ENCODE data around the gene PRR18.

PRR18 gene

DNA sequence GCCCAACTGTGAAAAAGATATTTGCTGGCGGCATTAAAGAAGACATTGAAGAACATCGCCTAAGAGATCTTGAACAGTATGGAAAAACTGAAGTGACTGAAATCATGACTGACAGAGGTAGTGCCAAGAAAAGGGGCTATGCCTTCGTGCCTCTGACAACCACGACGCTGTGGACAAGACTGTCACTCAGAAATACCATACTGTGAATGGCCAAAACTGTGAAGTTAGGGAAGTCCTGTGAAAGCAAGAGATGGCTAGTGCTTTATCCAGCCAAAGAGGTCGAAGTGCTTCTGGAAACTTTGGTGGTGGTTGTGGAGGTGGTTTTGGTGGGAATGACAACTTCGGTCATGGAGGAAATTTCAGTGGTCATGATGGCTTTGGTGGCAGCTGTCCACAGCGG, 26.7 kb upstream of the PRR18 start:
- no peak for DNase-seq (ENCODE audit: low read depth)
- TF ChIP-seq CTCF (IDR thresholded peaks at IDR 0.05; ENCODE audit: control insufficient read depth, extremely low read depth, insufficient read depth), result no peak
- H3K4me3 ChIP-seq (ENCODE audit: low read depth, low read length), result no peak overlapping the region

GRCh38 chr6:166333172-166333995, 25.2 kb upstream of the PRR18 start:
- DNase-seq (ENCODE audit: low read depth), result no peak
- TF ChIP-seq CTCF (IDR thresholded peaks at IDR 0.05; ENCODE audit: control insufficient read depth, extremely low read depth, insufficient read depth), result no peak
- H3K4me3 ChIP-seq (ENCODE audit: low read depth, low read length), result no peak overlapping the region

DNA sequence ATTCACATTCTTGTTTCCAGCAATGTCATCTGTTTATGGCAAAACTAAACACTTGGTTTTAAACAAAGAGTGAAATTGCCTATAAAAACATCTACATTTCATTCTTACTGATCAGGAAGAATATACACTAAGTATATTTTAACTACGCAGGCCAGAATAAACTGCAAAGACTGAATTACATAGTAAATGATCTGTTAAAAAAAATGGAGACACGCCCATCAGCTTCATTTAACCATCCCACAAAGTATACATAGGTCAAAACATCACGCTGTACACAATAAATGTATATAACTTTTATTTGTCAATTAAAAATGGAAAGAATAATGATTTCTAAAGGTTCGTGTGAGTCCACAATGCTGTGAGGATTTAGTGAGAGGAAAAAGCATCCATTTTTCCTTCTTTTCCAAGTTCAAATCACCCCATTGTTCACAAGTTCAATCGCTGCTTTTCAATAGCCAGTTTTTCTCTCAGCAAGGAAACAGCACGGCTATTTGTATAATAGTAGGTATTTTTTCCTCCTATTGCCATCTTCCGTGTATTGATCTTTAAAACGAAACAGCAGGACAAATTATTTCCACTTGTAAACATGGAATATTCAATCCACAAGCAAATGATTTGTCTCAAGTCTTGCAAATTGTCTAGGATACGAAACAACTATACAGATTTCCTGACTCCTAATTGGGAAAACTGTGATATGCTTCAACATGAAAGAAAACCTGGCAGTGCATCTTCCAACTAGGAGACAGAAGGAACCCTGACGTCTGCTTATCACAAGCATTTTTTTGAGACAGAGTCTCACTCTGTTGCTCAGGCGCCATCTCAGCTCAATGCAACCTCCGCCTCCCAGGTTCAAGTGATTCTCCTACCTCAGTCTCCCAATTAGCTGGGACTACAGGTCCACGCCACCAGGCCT, 23.6 kb upstream of the PRR18 start:
- DNase-seq (ENCODE audit: low read depth), result no peak
- H3K4me3 ChIP-seq (ENCODE audit: low read depth, low read length), result no peak overlapping the region
- no peak for TF ChIP-seq CTCF (IDR thresholded peaks at IDR 0.05; ENCODE audit: control insufficient read depth, extremely low read depth, insufficient read depth)

DNA sequence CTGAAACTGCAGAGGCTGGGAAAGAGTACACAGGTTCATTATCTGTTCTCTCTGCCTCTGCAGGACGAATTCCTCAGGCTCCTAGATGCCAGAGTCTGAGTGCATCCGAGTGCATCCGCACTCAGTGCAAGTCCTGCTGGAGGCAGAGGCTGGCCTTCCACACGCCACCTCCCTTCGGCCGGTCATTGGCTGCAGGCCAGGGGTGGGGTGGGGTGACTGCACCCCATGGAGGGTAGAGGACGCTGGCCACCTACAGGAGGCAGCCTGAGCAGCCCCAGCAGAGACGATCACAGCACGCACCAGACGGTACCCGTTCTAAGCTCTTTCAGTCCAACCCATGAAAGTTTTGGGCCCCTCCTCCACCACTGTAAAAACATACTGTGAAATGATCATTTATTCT, 22.4 kb upstream of the PRR18 start:
- TF ChIP-seq CTCF (IDR thresholded peaks at IDR 0.05; ENCODE audit: control insufficient read depth, extremely low read depth, insufficient read depth), result no peak
- DNase-seq (ENCODE audit: low read depth), result no peak
- no peak overlapping the region for H3K4me3 ChIP-seq (ENCODE audit: low read depth, low read length)

DNA sequence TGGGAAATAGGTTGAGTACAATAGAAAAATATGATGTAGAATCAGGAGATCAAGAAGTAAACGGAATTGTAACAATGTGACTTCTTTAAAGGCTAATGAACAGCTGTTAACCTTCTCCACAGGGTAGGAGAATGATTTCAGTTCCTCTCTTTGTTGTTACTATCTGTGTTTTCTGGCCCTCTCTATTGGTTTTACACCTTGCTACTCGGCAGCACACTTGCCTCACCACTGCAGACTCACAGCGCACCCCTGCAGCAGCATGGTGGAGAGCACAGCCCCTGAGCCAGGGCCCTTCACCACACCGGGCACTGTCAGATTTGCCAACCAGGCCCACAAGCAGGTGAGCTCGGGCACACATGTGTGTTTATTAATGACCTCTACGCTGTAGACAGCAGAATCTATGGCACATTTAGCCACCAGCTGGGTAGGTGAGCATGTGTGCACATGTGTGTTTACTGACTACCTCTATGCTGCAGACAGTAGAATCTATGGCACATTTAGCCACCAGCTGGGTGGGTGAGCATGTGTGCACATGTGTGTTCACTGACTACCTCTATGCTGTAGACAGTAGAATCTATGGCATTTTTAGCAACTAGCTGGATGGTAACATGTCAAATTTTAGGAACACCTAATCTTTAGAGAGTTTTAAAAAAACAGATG, 17.3 kb upstream of the PRR18 start:
- no peak for TF ChIP-seq CTCF (IDR thresholded peaks at IDR 0.05; ENCODE audit: control insufficient read depth, extremely low read depth, insufficient read depth)
- no peak for DNase-seq (ENCODE audit: low read depth)

DNA sequence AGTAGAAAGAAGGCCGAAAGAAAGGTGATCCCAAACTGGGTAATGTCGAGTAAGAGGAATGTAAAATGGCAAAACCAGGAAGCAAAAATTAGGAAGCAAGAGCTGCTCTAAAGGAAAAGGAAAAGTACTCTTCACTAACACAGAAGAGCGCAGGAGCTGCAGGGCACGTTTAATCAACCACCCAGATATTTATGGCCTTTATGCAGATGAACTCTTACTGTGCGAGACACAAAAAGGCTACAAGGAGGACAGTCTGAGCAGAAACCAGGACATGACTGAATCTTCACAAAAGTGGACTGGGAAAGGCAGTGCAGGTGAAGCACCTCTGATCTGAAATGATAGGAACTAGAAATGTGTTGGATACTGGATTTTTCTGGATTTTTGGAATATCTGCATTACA, 15.2 kb upstream of the PRR18 start:
- H3K4me3 ChIP-seq (ENCODE audit: low read depth, low read length), result no peak overlapping the region
- TF ChIP-seq CTCF (IDR thresholded peaks at IDR 0.05; ENCODE audit: control insufficient read depth, extremely low read depth, insufficient read depth), result no peak
- no peak for DNase-seq (ENCODE audit: low read depth)

More for the DNA sequence above, 17.3 kb upstream of the PRR18 start:
- H3K4me3 ChIP-seq (ENCODE audit: low read depth, low read length), result no peak overlapping the region

Data from LNCaP clone FGC (cell line).